ENCODE results near the gene FAM111A. TPM values are rescaled to one million over a fixed set of nuclear protein-coding genes. Genes with fewer than 3 reads are reported as not detected.

Gene FAM111A
- total RNA-seq, 2 experiments from 2014 or later: 87.9 to 135 TPM

- no peaks in the 10 kb centered on the region for H3K27me3 Mint-ChIP-seq
- CTCF ChIA-PET: interaction anchor here (6.8 kb wide), 1 partner anchor 15 kb away, joined by 115 read pairs; the partner anchor contains the start of gene DTX4
- POLR2A ChIA-PET: no interaction called here
- no peaks in the 10 kb centered on the region for H3K9me3 Mint-ChIP-seq (ENCODE audit: low read depth)
- no peaks in the 10 kb centered on the region for H3K4me1 Mint-ChIP-seq
- H3K4me3 Mint-ChIP-seq: no peak overlapping the region
- intact Hi-C loops (cut with DNase I, micrococcal nuclease): no loop called here
- DNase-seq (no peak), ATAC-seq (no peak)
- no peak overlapping the region for H3K27ac Mint-ChIP-seq
- peaks cover 2% of the 10 kb centered on the region for H3K36me3 Mint-ChIP-seq (ENCODE audit: low read depth)
Measured at GRCh38 chr11:59188954-59189353, 46.3 kb downstream of the FAM111A start.

DNA sequence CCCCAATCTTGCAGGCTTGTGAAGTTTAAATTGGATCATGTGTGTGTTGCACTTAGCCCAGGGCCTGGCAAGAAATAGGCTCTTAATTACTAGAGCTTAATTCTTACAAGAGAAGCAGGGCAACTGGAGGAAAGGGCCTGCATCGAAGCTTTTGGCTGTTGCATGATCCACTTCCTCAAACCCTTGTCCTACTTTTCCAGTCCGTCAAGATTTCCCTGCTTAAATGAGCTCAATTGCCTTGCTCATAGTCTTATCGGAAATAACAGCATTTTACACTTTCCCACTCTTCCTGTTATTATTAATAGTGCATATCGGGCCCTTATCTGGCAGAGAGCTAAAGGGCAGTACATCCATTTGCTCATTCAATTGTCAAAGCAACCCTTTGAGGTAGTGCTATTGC lies 47.3 kb downstream of the FAM111A start:
- H3K36me3 Mint-ChIP-seq (ENCODE audit: low read depth): peaks cover 2% of the 10 kb centered on the region
- ATAC-seq: no peak

GRCh38 chr11:59191095-59191494 lies 48.4 kb downstream of the FAM111A start:
- Mint-ChIP-seq H3K27me3 (no peaks in the 10 kb centered on the region), H3K9me3 (ENCODE audit: low read depth) (no peaks in the 10 kb centered on the region), H3K4me1 (no peaks in the 10 kb centered on the region), H3K4me3 (no peak overlapping the region), H3K27ac (no peak overlapping the region), H3K36me3 (ENCODE audit: low read depth) (peaks cover 2% of the 10 kb centered on the region)
- DNase-seq (no peak), ATAC-seq (no peak)
- ChIA-PET CTCF (interaction anchor here (3.3 kb wide), 1 partner anchor 19 kb away, joined by 16 read pairs; the partner anchor contains the start of gene DTX4), POLR2A (no interaction called here)
- intact Hi-C loops (cut with DNase I, micrococcal nuclease): no loop called here

More for the DNA sequence above, 47.3 kb downstream of the FAM111A start:
- no peak for DNase-seq
- ChIA-PET CTCF (interaction anchor here (0.9 to 1.3 kb wide), 3 partner anchors 9 to 19 kb away, joined by 3 to 8 read pairs (median 4); partner anchors contain the start of gene DTX4), POLR2A (interaction anchor here (0.6 kb wide), 1 partner anchor 18 kb away, joined by 15 read pairs; the partner anchor contains the start of gene DTX4)
- no peak overlapping the region for H3K27ac Mint-ChIP-seq
- H3K27me3 Mint-ChIP-seq: no peaks in the 10 kb centered on the region
- H3K4me3 Mint-ChIP-seq: no peak overlapping the region
- intact Hi-C loops (cut with DNase I, micrococcal nuclease): no loop called here
- H3K4me1 Mint-ChIP-seq: no peaks in the 10 kb centered on the region
- H3K9me3 Mint-ChIP-seq (ENCODE audit: low read depth): no peaks in the 10 kb centered on the region

DNA sequence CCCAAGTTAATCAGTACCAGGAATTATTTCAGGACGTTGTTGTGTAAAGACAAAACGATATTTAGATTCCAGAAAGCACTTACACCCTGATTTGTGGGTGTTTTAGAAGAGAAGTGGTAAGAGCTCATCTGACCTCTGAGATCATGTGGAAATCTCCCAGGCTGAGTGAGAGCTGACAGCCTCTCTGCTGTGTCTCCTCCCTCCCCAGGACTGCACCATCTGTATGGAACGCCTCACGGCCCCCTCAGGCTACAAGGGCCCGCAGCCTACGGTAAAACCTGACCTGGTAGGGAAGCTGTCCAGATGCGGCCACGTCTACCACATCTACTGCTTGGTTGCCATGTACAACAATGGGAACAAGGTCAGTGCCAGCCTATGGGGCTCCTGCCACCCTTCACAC lies 49.2 kb downstream of the FAM111A start:
- peaks cover 2% of the 10 kb centered on the region for H3K36me3 Mint-ChIP-seq (ENCODE audit: low read depth)
- ATAC-seq (no peak), DNase-seq (no peak)
- no peaks in the 10 kb centered on the region for H3K27me3 Mint-ChIP-seq
- no peak overlapping the region for H3K4me3 Mint-ChIP-seq
- intact Hi-C loops (cut with DNase I, micrococcal nuclease): no loop called here
- H3K4me1 Mint-ChIP-seq: no peaks in the 10 kb centered on the region
- no peaks in the 10 kb centered on the region for H3K9me3 Mint-ChIP-seq (ENCODE audit: low read depth)
- CTCF ChIA-PET: interaction anchor here (1.5 to 3.3 kb wide), 2 partner anchors 20 to 34 kb away, joined by 6 to 16 read pairs; partner anchors contain the start of gene DTX4
- no peak overlapping the region for H3K27ac Mint-ChIP-seq
- POLR2A ChIA-PET: no interaction called here

DNA sequence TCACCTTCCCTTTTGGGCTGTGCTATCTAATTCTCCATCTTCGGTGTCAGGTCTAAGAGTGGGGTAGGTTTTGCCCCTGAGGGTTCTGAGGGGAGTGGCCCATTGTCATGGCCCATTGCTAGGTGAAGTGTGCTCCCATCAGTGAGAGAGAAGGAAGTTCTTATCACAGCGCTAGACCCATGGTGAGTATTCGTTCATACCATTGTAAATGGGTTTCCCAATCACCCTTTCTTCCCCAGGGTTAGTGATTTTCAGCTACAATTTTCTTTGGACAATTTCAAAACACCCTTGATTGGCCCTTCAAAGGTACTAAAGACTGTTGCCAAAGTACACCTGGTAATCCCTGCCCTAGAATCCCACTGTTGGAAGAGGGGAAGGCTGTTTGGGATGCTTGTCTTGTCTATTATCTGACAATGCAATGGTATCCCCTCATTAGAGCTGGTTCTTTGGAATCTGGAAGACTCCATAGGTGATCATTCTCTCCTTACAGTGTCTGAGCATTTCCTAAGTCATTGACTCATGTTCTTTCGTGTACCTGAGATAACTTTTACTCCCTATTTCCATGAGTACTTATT lies 49.9 kb downstream of the FAM111A start:
- CTCF ChIA-PET: interaction anchor here (0.7 to 3.3 kb wide), 3 partner anchors 20 to 1834 kb away, joined by 3 to 16 read pairs (median 6); partner anchors contain the start of gene DTX4
- peaks cover 2% of the 10 kb centered on the region for H3K36me3 Mint-ChIP-seq (ENCODE audit: low read depth)
- no peak overlapping the region for H3K4me3 Mint-ChIP-seq
- DNase-seq (no peak), ATAC-seq (no peak)
- H3K4me1 Mint-ChIP-seq: no peaks in the 10 kb centered on the region
- H3K27ac Mint-ChIP-seq: no peak overlapping the region
- H3K27me3 Mint-ChIP-seq: no peaks in the 10 kb centered on the region
- H3K9me3 Mint-ChIP-seq (ENCODE audit: low read depth): no peaks in the 10 kb centered on the region
- intact Hi-C loops (cut with DNase I, micrococcal nuclease): no loop called here
- POLR2A ChIA-PET: no interaction called here

GRCh38 chr11:59193587-59194130 lies 51.0 kb downstream of the FAM111A start:
- POLR2A ChIA-PET: interaction anchor here (0.6 kb wide), 1 partner anchor 50 kb away, joined by 4 read pairs; no protein-coding TSS in a partner anchor
- Mint-ChIP-seq H3K9me3 (ENCODE audit: low read depth) (no peaks in the 10 kb centered on the region), H3K4me1 (no peaks in the 10 kb centered on the region), H3K4me3 (no peak overlapping the region), H3K27me3 (no peaks in the 10 kb centered on the region), H3K36me3 (ENCODE audit: low read depth) (peaks cover under 1% of the 10 kb centered on the region), H3K27ac (no peak overlapping the region)
- CTCF ChIA-PET: interaction anchor here (0.7 to 3.9 kb wide), 6 partner anchors 8 to 98 kb away, joined by 3 to 24 read pairs (median 4); partner anchors contain the start of gene DTX4
- DNase-seq (no peak), ATAC-seq (no peak)
- intact Hi-C loops (cut with DNase I, micrococcal nuclease): no loop called here

DNA sequence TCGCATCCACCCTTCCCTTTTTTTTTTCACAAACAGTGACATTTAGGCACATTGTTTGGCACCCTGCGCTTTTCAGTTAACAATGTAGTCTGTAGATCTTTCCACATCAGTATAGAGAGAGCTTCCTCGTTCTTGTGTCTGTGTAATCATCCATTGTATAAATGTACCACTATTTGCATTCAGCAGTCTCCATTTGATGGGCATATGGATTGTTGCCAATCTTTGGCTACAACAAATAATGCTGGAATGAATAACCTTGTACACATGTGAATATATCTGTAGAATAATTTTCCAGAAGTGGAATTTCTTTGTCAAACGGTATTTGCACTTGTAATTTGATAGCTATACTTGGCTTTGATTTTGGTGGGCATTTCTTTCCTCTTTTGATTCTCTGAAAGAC lies 52.9 kb downstream of the FAM111A start:
- no peak overlapping the region for H3K27ac Mint-ChIP-seq
- H3K9me3 Mint-ChIP-seq (ENCODE audit: low read depth): no peaks in the 10 kb centered on the region
- H3K4me3 Mint-ChIP-seq: no peak overlapping the region
- H3K36me3 Mint-ChIP-seq (ENCODE audit: low read depth): no peaks in the 10 kb centered on the region
- ChIA-PET POLR2A (no interaction called here), CTCF (interaction anchor here (3.9 kb wide), 1 partner anchor 10 kb away, joined by 24 read pairs; no protein-coding TSS in a partner anchor)
- intact Hi-C loops (cut with DNase I, micrococcal nuclease): no loop called here
- no peak for ATAC-seq
- no peaks in the 10 kb centered on the region for H3K27me3 Mint-ChIP-seq
- DNase-seq: no peak
- H3K4me1 Mint-ChIP-seq: peaks cover 13% of the 10 kb centered on the region

GRCh38 chr11:59196777-59197176 lies 54.1 kb downstream of the FAM111A start:
- ChIA-PET POLR2A (no interaction called here), CTCF (interaction anchor here (3.9 kb wide), 1 partner anchor 11 kb away, joined by 24 read pairs; no protein-coding TSS in a partner anchor)
- peaks cover 1% of the 10 kb centered on the region for H3K27me3 Mint-ChIP-seq
- intact Hi-C loops (cut with DNase I, micrococcal nuclease): no loop called here
- DNase-seq (no peak), ATAC-seq (no peak)
- peaks cover under 1% of the 10 kb centered on the region for H3K36me3 Mint-ChIP-seq (ENCODE audit: low read depth)
- no peak overlapping the region for H3K27ac Mint-ChIP-seq
- peaks cover 16% of the 10 kb centered on the region for H3K4me1 Mint-ChIP-seq
- no peak overlapping the region for H3K4me3 Mint-ChIP-seq
- H3K9me3 Mint-ChIP-seq (ENCODE audit: low read depth): no peaks in the 10 kb centered on the region

- CTCF ChIA-PET: interaction anchor here (0.9 to 3.1 kb wide), 3 partner anchors 12 to 27 kb away, joined by 3 to 28 read pairs (median 13); no protein-coding TSS in a partner anchor
- DNase-seq (no peak), ATAC-seq (no peak)
- intact Hi-C loops (cut with DNase I, micrococcal nuclease): no loop called here
- Mint-ChIP-seq H3K27me3 (peaks cover 2% of the 10 kb centered on the region), H3K4me1 (peaks cover 16% of the 10 kb centered on the region), H3K27ac (no peak overlapping the region), H3K9me3 (ENCODE audit: low read depth) (no peaks in the 10 kb centered on the region), H3K36me3 (ENCODE audit: low read depth) (peaks cover 1% of the 10 kb centered on the region), H3K4me3 (no peak overlapping the region)
- POLR2A ChIA-PET: no interaction called here
Measured at GRCh38 chr11:59197991-59198390, 55.3 kb downstream of the FAM111A start.

- H3K9me3 Mint-ChIP-seq (ENCODE audit: low read depth): no peaks in the 10 kb centered on the region
- no peak for DNase-seq
- POLR2A ChIA-PET: no interaction called here
- peaks cover 2% of the 10 kb centered on the region for H3K27me3 Mint-ChIP-seq
- H3K27ac Mint-ChIP-seq: no peak overlapping the region
- peaks cover 16% of the 10 kb centered on the region for H3K4me1 Mint-ChIP-seq
- H3K36me3 Mint-ChIP-seq (ENCODE audit: low read depth): peaks cover 1% of the 10 kb centered on the region
- intact Hi-C loops (cut with DNase I, micrococcal nuclease): no loop called here
- ATAC-seq: no peak
- H3K4me3 Mint-ChIP-seq: no peak overlapping the region
- CTCF ChIA-PET: interaction anchor here (0.9 to 3.1 kb wide), 4 partner anchors 12 to 41 kb away, joined by 3 to 28 read pairs (median 8); no protein-coding TSS in a partner anchor
Measured at GRCh38 chr11:59198726-59199125, 56.1 kb downstream of the FAM111A start.

GRCh38 chr11:59199546-59200422 lies 57.1 kb downstream of the FAM111A start:
- H3K4me3 Mint-ChIP-seq: no peak overlapping the region
- intact Hi-C loops (cut with DNase I, micrococcal nuclease): no loop called here
- ATAC-seq: peak; percentile 83
- no peak overlapping the region for H3K27ac Mint-ChIP-seq
- no peaks in the 10 kb centered on the region for H3K9me3 Mint-ChIP-seq (ENCODE audit: low read depth)
- H3K4me1 Mint-ChIP-seq: peaks cover 16% of the 10 kb centered on the region
- ChIA-PET POLR2A (no interaction called here), CTCF (interaction anchor here (0.7 to 6.3 kb wide), 8 partner anchors 13 to 602 kb away, joined by 3 to 48 read pairs (median 3); partner anchors contain the start of gene DTX4)
- H3K36me3 Mint-ChIP-seq (ENCODE audit: low read depth): peaks cover 1% of the 10 kb centered on the region
- H3K27me3 Mint-ChIP-seq: peaks cover 2% of the 10 kb centered on the region
- peak; percentile 61 for DNase-seq

Measured in activated CD4-positive, alpha-beta T cell treated with anti-CD3 and anti-CD28 coated beads for 36 hours (primary cell).